K562 (cell line): ENCODE results near the gene CBX1. TPM values are rescaled to one million over a fixed set of nuclear protein-coding genes. Genes with fewer than 3 reads are reported as not detected.

Experiments used
- CBX5 ChIP-seq: IDR thresholded peaks from 2 replicates; pipeline ENCODE4 v1.6.1; 2014; ENCODE audit warnings: low read depth, borderline replicate concordance
- CHD2 ChIP-seq: IDR thresholded peaks from 2 replicates; pipeline ENCODE4 v1.6.1; 2011; ENCODE audit warnings: low read depth, low read length
- CTBP1 ChIP-seq: fragments of 450-650 bp; IDR thresholded peaks from 2 replicates; pipeline ENCODE4 v1.6.1; 2016; ENCODE audit warnings: borderline replicate concordance
- CTCF ChIP-seq, 3 experiments: IDR thresholded peaks in 2 of 3; conservative IDR thresholded peaks in 1 of 3; 2 replicates each; pipeline ENCODE4 v1.5.1; 2011 to 2012; ENCODE audit warnings: low read length in 3 of 3, mild to moderate bottlenecking in 3 of 3, control low read depth in 2 of 3, improper control_type of control experiment in 1 of 3, inconsistent platforms in 1 of 3, low read depth in 1 of 3, mixed read lengths in 1 of 3, moderate library complexity in 1 of 3; ENCODE audit not compliant: insufficient read depth in 2 of 3
- DEAF1 ChIP-seq: fragments of 450-650 bp; formaldehyde crosslinking; IDR thresholded peaks from 2 replicates; pipeline ENCODE4 v1.4.0; 2020; ENCODE audit warnings: mild to moderate bottlenecking, moderate library complexity
- DNMT1 ChIP-seq: fragments of 450-650 bp; IDR thresholded peaks from 2 replicates; pipeline ENCODE4 v1.6.1; 2016; ENCODE audit warnings: antibody characterized with exemption, mild to moderate bottlenecking
- ELF1 ChIP-seq: fragments of 200-800 bp; sonication (Bioruptor generic); IDR thresholded peaks from 2 replicates; pipeline ENCODE4 v1.6.1; 2016; ENCODE audit warnings: missing genetic modification characterization, missing compliant biosample characterization
- GATAD2B ChIP-seq: fragments of 450-650 bp; IDR thresholded peaks from 2 replicates; pipeline ENCODE4 v1.6.1; 2017; ENCODE audit warnings: mild to moderate bottlenecking, borderline replicate concordance
- HDAC2 ChIP-seq: fragments of 450-650 bp; IDR thresholded peaks from 2 replicates; pipeline ENCODE4 v1.6.1; 2016; ENCODE audit warnings: mild to moderate bottlenecking
- LEF1 ChIP-seq: fragments of 450-650 bp; IDR thresholded peaks from 2 replicates; pipeline ENCODE4 v1.6.1; 2016; ENCODE audit warnings: mild to moderate bottlenecking
- MITF ChIP-seq: IDR thresholded peaks from 2 replicates; pipeline ENCODE4 v1.6.1; 2014; ENCODE audit warnings: antibody characterized with exemption
- MYBL2 ChIP-seq, 2 experiments: fragments of 450-650 bp in 1 of 2; sonication (generic) in 1 of 2; formaldehyde crosslinking in 1 of 2; IDR thresholded peaks; 2 replicates each; pipeline versions ENCODE4 v1.6.1 to v1.8.1; 2017 to 2022; ENCODE audit warnings: borderline replicate concordance in 1 of 2, inconsistent platforms in 1 of 2, low read depth in 1 of 2, mild to moderate bottlenecking in 1 of 2, missing genetic modification reagents in 1 of 2, moderate library complexity in 1 of 2
- MYC ChIP-seq, 2 experiments: fragments of 250-450 bp in 1 of 2; sonication (Bioruptor Pico) in 1 of 2; IDR thresholded peaks; 2 replicates each; pipeline versions ENCODE4 v1.5.1 to v1.6.1; 2012 to 2021; ENCODE audit warnings: low read depth in 2 of 2, borderline replicate concordance in 1 of 2, improper control_type of control experiment in 1 of 2, low read length in 1 of 2, mild to moderate bottlenecking in 1 of 2, moderate library complexity in 1 of 2
- NFE2L1 ChIP-seq: fragments of 450-650 bp; IDR thresholded peaks from 2 replicates; pipeline ENCODE4 v1.6.1; 2016; ENCODE audit warnings: missing genetic modification characterization, low read depth, mild to moderate bottlenecking, missing compliant biosample characterization, moderate library complexity, borderline replicate concordance
- NFYB ChIP-seq: IDR thresholded peaks from 2 replicates; pipeline ENCODE4 v1.6.1; 2011; ENCODE audit warnings: mild to moderate bottlenecking, moderate library complexity; ENCODE audit not compliant: insufficient read length; ENCODE audit errors: extremely low read depth
- PHB ChIP-seq: fragments of 250-450 bp; sonication (Bioruptor Pico); IDR thresholded peaks from 2 replicates; pipeline ENCODE4 v1.5.0; 2021
- SMARCE1 ChIP-seq: fragments of 450-650 bp; IDR thresholded peaks from 2 replicates; pipeline ENCODE4 v1.7.1; 2016; ENCODE audit warnings: mild to moderate bottlenecking
- SRF ChIP-seq, 2 experiments: fragments of 250-450, 450-650 bp in 1 of 2; sonication (Bioruptor Pico) in 1 of 2; sonication (generic) in 1 of 2; formaldehyde crosslinking; IDR thresholded peaks; 2 replicates each; pipeline versions ENCODE4 v1.5.0 to v1.5.1; 2020 to 2022; ENCODE audit warnings: mild to moderate bottlenecking in 1 of 2, missing genetic modification reagents in 1 of 2
- TAF1 ChIP-seq: IDR thresholded peaks from 2 replicates; pipeline ENCODE4 v1.6.1; 2011; ENCODE audit warnings: mild to moderate bottlenecking, low read length, moderate library complexity; ENCODE audit not compliant: insufficient read depth, control insufficient read depth, severe bottlenecking; ENCODE audit errors: extremely low read depth
- TFAP4 ChIP-seq: sonication (generic); formaldehyde crosslinking; IDR thresholded peaks from 2 replicates; pipeline ENCODE4 v1.8.0; 2022; ENCODE audit warnings: missing genetic modification reagents, mild to moderate bottlenecking, moderate library complexity, borderline replicate concordance
- ZBTB7A ChIP-seq: IDR thresholded peaks from 2 replicates; pipeline ENCODE4 v1.6.1; 2011; ENCODE audit warnings: low read depth, mild to moderate bottlenecking, low read length, moderate library complexity, borderline replicate concordance; ENCODE audit not compliant: control insufficient read depth
- polyA plus RNA-seq, 8 experiments: library from polyadenylated mRNA; depleted of rRNA in 4 of 8; stranded (reverse) in 5 of 8; unstranded in 3 of 8; fragments of >200 nt; fragmentation: Nextera tagmentation in 2 of 8; fragmentation: Illumina TruSeq in 1 of 8; extraction: Ambion mirVana in 2 of 8; extraction: Trizol in 1 of 8; gene quantifications; 2 replicates each; pipeline versions ENCODE4 v1.2.1 to v1.2.3, GENCODE V29; 2011 to 2014; ENCODE audit warnings: inconsistent platforms in 1 of 8, missing spikeins in 1 of 8
- total RNA-seq, 7 experiments: library from RNA; depleted of rRNA in 6 of 7; stranded (reverse); fragments of >200 nt in 6 of 7; fragmentation: Illumina TruSeq in 2 of 7; extraction: Trizol in 2 of 7; gene quantifications; 2 replicates each; pipeline versions ENCODE4 v1.2.1 to v1.2.3, GENCODE V29; 2011 to 2021; ENCODE audit warnings: low replicate concordance in 1 of 7

The CBX1 gene
- total and polyA plus RNA-seq, 9 of the 15 experiments (the other 6 are each of a cell fraction or from before 2014, with no cell fraction given), result 10.6 to 95.7 (median 52.7) TPM

GRCh38 chr17:48054238-48055185 lies 46.8 kb downstream of the CBX1 start (continued):
- TF ChIP-seq CTCF (IDR thresholded peaks at IDR 0.05 in 2 of 3, conservative IDR thresholded peaks at IDR 0.05 in 1 of 3; ENCODE audit: insufficient read depth in 2 of 3, low read depth in 1 of 3, low read length in 3 of 3) (no peak), MITF (no peak), LEF1 (no peak), CHD2 (0 out of 2 replicates have a peak, but pooled peaks have one; percentile 18), ELF1 (tag) (peak; percentile 48; the same call in 1 of the 2 replicates), NFYB (peak; percentile 56), CTBP1 (peak; percentile 92), GATAD2B (no peak), TAF1 (no peak), SMARCE1 (no peak), MYC (IDR thresholded peaks at IDR 0.05; ENCODE audit: low read depth, low read length) (no peak), MYC (CRISPR knock-in tag; IDR thresholded peaks at IDR 0.05; ENCODE audit: borderline replicate concordance, low read depth) (no peak), NFE2L1 (tag) (no peak), PHB (CRISPR knock-in tag) (no peak), HDAC2 (peak; percentile 47; the same call in 1 of the 2 replicates), TFAP4 (peak; percentile 95), CBX5 (no peak), DNMT1 (no peak), DEAF1 (no peak), MYBL2 (IDR thresholded peaks at IDR 0.05; ENCODE audit: low read depth) (no peak), MYBL2 (CRISPR knock-in tag; IDR thresholded peaks at IDR 0.05; ENCODE audit: borderline replicate concordance) (no peak), SRF (CRISPR knock-in tag; IDR thresholded peaks at IDR 0.05) (no peak), ZBTB7A (no peak)
